ENCODE results near the gene KCNQ1.

KCNQ1 gene

DNA sequence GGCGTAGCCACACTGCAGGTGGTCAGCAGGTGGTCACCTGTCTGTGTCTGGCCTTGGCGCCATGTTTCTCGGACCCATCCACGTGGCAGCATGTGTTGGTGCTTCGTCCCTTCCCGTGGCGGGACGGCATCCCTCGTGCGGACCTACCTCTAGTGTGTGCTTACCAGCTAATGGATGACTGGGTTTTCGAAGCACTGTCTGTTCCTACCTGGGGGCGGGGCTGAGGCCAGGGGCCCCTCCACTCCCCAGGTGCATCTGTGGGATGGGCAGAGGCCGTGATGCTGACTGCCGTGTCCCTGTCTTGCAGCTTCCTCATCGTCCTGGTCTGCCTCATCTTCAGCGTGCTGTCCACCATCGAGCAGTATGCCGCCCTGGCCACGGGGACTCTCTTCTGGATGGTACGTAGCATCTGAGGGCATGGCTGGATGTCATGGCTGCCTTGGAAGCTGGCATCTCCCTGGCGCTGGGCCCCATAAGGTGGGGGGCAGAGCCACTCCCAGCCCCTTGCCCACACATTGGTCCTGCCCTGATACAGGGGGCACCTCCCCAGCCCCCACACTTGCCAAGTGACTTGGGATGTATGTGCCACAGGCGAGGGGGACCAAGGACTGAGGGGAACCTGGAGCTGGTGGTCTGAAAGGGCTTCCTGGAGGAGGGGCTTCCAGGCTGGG is 82.9 kb downstream of the KCNQ1 start:
- no peak for DNase-seq

DNA sequence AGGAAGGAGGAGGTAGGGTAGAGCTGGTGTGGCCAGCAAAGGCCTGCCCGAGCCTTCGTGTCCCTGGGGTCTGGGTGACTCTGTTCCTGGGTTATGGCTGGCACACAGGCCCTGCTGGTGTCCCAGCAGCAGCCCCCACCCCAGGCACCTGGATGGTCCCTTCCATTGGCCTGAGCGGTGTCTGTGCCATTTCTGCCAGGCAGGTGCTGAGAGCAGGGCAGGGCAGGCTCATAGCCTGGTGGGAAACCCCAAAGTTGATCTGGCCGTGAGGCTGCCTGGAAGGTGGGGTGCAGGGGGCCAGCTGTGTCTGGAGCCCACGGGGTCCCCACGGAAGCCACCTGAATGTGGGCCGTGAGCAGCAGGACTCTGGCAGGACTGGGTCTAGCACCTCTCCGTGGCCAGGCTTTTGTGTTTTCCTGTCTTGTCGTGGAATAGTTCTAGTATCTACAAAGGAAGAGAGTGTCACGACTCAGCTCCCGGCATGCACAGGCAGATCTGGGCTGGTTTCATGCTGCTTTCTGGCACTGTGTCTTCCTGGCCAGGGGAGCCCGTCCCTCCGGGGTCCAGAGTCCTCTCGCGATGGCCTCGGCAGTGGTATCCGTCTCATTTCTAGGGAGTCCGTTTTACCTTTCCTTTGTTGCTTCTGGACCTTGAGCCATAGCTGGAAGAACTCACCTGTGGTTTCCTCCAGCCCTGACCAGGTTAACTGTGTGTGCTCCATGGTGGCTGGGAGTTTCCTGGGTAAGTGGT is 83.7 kb downstream of the KCNQ1 start:
- no peak for DNase-seq

DNA sequence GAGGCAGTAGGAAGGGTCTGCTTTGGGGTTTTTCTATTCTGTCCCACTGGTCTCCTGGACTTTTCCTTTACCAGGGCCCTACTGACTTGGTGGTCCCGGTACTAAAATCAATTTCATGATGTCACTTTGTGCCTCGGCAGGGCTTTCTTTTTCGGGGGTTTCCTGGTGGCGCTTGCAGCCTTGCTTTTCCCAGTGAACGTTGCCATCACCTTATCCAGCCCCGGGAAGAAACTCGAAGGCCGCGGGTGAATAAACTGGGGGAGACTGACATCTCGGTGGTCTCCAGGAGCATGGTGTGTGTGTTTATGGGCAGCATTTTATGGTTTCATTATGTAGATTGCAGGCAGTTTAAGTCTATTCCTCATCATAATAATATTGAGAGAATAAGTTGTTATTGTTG is 84.4 kb downstream of the KCNQ1 start:
- no peak for DNase-seq

DNA sequence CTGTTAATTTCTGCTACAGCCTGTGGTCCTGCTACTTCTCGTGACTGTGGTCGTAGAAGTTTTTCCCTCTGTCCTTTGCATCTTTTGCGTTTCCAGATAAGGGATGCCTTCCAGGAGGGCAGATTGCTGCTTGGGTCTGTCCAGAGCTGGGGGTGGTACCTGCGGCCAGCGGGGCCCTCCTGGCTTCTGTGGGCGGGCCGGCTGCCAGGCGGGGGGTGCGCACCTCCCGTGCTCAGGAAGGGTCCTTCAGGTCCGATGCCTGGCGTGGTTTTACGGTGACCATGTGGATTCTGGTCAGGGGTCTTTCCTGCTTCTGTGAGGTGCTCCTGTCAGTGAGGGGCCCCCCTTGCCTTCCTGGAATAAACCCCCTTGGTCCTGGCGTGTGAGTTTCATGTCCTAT is 84.8 kb downstream of the KCNQ1 start:
- DNase-seq: no peak

DNA sequence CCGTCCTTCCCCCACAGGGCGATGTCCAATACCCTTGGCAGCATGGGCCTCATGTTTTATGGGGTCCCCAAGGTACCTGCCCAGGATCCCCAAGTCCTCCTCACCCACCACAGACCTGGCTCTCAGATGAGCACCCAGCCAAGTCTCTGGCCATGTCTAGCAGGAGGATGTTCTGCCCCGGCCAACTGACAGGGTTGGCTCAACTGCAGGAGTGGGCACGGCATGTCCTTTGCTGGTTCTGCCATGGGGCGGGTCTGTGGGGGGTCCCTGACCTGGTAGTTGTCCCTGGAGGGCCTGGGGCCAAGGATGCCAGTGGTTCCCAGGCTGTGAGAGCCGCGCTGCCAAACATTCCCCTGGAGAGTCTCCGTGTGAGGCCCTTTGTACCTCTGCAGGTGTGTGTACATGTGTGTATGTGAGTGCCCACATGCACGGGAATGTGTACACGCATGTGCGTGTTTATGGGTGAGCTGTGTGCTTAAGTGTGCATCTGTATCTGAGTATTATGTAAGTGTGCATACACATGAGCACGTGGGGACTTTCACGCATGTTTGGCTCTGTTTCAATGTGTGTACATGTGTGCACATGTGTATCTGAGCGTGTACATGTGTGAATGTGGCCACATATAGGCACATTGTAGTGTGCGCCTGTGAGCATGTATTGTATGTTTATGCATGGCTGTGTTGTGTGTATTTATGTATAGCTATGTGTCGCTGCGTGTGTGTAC is 85.5 kb downstream of the KCNQ1 start:
- DNase-seq: no peak

DNA sequence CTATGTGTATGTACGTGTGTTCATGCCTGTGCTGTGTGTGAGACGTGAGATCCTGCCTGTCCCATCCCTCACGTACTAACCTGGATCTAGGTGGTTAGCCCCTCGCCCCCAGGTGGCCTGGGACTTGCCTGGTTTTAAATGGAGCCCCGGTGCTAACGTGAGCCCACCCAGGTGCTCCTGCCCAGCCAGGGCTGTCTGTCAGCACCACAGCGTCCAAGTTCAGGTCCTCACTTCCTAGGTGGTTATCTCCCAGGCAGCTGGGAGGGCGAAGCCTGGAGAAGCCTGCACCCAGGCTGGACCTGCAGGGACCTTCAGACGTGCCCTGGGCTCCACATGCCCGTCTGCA is 86.0 kb downstream of the KCNQ1 start:
- DNase-seq: no peak

DNA sequence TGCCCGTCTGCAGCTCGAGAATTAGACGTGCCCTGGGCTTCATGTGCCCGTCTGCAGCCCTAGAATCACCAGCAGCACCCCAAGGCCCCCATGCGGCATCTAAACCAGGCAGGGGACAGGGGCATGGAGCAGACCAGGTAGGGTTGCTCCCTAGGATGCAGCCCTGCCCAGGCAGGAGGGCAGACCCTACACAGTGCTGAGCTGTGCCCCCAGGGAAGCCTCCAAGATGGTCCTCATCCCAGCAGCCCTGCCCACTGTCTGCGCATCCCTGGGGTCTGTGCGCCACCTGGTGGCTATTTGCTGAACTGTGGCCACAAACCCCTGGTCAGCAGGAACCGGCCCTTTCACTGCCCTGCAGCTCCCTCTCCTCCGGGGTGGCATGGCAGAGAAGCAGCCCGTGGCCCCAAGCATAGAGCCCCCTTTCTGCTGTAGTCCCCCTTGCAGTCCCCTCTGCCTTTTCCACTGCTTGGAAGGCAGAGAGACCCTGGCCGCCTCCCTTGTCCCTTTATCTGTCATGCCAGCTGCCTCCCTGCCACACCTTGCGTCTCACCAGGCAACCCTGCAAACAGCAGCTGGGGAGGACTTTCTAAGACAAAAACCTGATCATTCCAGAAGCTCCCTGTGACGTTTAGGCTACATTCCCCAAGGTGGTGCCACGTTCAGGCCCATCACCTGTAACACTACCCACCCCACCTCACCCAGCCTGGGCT is 86.6 kb downstream of the KCNQ1 start:
- peak; percentile 77 for DNase-seq

DNA sequence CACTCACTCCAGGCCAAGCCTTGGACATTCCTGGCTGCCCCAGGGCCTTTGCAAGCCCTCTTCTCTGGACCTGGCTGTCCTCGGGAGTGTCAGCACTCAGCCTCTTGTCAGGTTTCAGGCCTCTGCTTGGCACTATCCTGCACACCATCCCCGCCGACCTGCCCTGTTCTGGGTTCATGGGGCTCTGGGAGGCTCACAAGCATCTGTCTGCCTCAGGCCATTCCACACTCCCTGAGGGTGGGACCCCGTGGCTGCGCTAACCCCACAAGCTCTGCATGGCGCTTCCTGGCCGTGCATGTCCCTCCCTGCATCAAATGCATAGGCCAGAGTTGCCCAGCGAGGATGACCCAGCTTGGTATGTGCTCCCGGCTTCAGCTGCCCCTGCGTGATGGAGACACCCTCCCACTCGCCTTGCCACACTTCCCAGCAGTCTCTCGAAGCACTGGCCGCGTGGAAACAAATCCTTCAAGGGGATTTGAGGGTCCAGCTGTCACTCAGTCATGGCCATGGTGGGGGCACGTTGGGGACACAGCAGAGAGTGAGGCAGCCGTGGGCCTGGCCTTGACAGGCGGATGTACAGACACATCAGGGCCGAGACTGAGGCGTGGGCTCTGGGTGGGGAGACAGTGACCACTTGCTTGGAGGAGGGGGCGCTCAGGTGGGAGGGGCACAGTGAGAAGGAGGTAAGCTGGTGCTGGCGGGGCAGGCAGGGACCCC is 87.3 kb downstream of the KCNQ1 start:
- no peak for DNase-seq

DNA sequence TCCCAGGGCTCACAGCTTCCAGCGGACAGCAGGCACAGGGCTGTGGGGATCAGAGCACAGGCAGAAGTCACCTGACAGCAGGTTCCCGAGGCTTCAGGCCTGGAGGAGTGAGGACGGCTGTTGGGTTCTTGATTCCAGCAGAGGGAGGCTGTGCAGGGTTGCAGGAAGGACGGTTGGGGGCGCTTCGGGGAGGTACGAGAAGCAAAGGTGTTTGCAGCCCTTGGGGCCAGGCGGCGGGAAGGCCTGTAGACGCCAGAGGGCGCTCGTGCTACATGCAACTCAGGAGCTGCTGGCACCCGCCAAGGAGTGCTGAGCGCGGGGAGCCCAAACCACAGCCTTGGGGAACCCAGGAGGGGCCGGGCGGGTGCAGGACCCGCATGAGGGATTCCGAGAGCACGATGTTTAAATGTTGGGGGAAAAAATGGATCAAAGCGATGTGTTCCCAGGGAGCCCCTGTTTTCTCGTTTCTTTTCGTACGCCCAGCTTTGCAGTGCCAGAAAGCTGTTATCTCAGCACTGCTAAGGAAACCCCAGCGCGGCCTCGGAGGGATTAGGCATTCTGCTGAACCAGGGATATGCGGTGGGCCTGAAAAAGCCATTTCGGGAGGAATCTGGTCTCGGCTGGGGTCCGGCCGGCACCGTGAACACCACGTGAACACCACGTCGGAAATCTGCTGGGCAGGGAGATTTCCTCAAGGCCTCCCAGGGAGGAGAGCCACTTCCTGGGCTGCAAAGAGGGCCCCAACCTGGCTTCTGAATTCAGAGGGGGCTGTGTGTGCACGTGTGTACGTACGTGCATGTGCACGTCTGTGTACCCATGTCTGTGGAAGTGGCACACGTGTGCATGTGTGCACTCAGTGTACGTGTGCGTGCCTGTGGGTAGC is 88.1 kb downstream of the KCNQ1 start:
- peak; percentile 97 for DNase-seq

DNA sequence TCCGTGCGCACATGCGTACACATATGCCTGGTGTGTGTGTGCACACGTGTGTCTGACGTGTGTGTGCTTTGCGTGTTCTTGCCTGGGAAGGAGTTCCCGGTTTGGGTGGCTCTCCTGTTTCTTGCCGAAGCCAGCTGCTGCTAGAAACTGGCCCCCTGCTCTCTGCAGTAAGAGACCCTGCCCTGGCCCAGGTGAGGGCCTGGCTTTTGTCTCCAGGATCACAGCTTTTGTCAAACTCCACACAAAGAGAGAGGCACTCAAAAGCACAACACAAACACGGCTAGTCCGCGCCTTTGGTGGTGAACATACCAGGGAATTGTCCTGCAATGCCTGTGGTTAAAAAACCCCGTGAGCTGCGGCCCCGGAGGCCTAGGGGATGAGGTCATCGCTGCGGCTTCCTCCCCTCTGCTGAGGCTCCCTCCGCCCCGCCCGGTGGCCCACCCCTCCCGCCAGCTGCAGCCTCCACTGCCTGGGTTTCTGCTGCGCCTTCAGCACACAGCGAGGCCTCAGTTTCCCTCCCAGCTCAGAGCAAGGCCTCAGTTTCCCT is 88.9 kb downstream of the KCNQ1 start:
- DNase-seq: peak; percentile 84

DNA sequence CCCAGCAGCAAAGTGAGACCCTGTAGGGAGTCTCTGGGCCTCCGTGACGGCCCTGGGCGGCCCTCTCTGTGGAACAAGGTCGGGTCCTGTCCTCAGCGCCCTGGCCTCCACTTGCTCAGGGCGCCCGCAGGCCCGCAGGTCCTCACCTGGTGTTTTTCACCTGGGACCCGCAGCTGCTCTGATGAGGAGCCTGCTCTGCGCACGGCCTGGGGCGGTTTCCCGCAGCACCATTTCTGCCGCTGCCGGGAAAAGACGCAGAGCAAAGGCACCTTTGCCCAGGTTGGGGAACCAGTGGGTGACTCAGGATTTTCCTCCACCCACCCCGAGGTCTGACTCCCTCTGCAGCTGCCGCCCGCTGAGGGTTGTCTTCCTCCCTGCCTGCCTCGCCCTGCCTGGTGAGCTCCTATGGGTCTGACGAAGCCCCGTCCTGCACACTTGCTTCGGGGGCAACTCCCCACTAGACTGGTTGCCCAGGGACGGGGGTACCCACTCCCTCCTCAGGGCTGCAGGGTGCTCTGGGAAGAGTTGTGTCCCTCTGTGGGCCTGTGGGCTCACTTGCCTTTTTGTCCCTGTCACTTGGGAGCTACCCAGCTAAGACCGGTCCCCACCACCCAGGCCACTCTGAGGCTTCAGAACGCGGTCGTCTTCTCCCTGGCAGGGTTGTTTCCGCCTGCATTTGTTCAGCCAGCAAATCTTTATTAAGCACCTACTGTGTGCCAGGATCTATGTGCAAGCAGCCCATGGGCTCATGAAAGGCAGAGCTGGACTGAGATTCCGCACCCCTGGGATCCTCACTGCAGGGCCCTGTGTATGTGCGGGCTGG is 89.5 kb downstream of the KCNQ1 start:
- DNase-seq: no peak

DNA sequence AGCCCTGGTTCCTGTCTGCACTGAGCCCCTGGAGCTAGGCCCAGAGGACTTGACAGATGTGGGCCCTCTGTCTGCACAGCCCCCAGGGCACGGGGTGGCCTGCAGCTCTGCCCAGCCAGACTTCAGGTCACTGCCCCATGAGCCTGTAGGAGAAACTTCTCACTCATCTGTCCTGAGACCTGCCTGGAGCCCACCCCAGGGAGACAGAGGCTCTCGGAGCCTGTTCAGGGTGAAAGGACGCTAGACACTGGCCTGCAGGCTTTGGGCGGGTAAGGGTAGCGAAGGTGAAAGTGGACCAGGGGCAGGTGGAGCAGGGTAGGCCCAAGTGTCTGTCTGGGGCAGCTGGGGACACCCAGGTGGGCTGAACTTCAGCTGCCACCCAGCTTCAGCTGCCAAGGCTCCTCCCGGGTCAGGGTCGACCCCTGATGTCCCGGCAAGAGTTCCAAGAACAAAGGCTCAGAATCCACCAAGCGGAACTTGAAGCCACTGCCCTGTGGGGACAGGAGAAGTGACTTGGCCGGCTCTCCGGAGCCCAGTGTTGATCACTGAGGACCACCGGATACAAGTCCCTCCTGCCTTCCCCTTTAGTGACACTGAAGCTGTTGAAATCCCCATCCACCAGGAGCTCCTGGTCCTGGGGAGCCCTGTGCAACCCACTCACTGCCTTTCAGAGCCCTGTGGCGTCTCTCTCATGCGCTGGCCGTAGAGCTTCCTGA is 90.3 kb downstream of the KCNQ1 start:
- DNase-seq: no peak

DNA sequence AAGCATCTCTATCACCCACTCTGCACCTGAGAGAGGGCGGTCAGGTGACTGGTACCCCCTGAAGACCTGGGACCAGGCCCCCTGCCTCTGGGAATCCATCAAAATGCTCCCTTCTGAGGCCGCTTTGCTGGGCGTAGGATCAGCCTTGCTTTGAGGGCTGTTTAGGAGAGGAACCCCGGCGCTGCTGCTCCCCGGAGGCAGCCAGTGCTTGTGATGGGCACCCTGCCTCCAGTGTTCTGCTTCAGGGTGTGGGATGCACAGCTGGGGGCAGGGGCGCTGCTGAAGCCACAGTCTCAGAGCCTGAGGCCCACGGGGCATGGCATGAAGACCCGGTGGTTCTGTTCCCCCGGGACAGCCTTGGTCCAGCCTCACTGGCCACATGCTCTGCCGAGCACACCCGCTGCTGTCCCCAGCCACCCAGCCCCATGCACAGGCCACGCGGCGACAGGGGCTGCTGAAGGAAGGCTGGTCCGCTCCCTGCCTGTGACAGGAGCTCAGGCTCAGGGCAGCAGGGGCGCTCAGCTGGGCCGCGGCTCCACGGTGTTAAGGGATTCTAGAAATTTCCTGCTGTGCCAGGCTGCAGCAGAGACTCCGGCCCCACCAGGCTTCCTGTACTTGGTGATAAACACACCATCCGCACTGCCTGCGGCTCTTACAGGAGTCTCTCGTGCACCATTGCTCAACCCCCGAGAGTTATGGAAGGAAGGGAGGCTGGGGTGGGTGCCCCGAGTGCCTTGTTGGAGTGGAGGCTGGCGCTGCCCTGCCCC is 91.0 kb downstream of the KCNQ1 start:
- peak; percentile 36 for DNase-seq

DNA sequence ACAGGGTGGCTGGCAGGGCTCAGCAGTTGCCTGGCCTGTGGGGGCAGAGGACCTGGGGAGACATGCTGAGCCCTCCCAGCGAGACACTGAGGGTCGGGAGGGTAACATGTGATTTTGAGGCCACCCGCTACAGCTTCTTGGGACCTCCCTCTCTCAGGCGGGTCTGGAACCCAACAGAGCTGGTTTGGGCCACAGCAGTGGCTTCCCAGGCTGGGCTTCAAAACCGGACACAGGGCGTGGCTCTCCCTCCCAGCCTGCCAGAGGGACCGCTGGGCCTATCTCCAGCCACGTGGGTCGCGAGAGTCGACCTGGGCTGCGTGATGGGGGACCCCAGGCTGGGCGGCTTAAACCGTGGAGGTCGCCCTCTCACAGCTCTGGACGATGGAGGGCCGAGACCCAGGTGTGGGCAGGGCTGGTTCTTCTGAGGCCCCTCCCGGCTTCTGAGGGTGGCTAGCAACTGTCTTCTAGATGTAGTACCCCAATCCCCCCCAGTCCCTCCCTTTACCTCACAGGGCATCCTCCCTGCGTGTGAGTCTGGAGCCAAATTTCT is 91.7 kb downstream of the KCNQ1 start:
- DNase-seq: no peak

DNA sequence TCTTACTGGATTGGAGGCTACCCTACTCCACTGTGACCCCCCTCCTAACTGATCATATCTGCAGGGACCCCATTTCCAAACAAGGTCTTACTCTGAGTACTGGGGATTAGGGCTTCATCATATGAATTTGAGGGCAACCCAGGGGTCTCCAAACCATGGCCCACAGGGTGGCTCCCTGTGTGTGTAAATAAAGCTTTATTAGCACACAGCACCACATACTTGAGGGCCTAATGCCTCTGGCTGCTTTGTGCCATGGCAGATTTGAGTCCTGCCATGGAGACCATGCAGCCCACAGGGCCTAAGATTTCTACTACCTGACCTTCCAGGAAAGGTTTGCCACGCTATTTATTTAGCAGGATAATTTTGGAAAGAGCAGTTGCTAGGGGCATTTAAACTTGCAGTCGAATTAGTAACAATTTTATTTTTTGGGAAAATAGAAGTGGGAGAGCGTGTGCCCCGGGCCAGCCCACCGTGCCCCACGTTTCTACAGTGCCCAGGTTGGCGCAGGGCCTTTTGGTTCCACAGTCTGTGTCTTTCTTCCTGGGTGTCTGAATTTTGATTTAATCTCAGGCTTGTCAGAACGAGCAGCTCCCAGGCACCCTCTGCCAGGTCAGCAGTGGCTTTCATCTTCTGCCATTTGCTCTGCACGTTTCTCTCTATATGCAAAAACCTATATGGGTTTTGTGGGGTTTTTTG is 92.3 kb downstream of the KCNQ1 start:
- DNase-seq: no peak

DNA sequence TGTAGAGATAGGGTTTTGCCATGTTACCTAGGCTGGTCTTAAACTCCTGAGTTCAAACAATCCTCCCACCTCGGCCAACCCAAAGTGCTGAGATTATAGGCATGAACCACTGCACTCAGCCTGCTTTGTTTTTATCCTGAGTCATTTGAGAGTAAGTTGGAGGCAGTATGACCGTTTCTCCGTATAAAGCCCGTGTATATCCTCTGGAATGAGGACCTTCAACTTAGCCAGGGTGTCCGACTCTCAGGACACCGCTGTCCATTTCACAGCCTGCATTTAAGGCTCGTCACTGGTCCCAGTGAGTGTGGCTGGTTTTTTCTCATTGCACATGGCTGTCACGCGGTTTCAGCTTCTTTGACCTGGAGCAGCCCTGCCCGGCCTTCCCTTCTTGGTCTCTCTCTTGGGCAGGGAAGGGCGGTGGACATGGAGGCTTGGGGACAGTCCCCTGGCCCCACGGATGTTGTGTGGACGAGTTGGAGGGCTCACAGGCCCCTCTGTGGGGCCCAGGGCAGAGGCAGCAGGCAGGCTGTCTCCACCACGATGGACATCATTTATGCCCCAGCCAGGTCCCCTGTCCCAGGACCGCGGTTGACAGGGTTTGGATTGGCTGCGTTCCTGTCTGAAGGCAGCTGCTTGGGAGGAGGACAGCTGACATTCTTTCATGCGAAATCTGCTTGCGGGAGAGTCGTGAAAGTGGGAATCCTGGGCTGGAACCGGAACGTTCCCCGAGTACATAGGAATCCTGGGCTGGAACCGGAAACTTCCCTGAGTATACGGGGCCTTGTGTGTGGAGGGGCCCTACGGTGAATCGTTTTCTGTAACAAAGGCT is 93.3 kb downstream of the KCNQ1 start:
- no peak for DNase-seq

DNA sequence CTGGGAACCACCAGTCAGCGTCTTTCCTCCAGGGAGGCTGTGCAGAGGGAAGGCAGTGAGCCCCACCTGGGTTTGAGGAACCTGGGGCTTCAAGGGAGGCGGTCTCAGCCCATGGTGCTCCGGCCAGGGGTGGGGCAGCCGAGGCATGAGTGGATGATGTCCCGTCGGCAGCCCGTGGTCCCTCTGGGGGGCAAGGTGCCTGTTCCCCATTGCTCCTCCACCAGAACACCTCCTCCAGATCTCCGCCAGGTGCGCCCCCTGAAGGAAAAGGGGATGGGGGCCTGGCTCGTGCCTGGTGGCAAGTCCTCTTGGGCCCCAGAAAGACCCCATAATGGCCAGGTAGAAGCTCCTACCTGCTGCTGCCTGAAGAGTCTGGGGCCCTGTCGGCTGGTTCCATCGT is 94.1 kb downstream of the KCNQ1 start:
- no peak for DNase-seq

Measured in hematopoietic multipotent progenitor cell treated with erythropoietin and hydrocortisone succinate and interleukin-3 and kit ligand, for 6 days (in vitro differentiated cells).